ENCODE measurements around the gene ABCG4. TPM values are rescaled to one million over a fixed set of nuclear protein-coding genes. Genes with fewer than 3 reads are reported as not detected.
"Not testable (repeated sequence)": the region's sequence is repeated elsewhere in the genome, so short reads cannot be mapped to it uniquely, and the experiment has no call there.

Gene ABCG4
- total RNA-seq, 3 donors from 2014 or later = 0.38 TPM; not detected in 2

GRCh38 chr11:119178166-119178680 is 29.4 kb downstream of the ABCG4 start:
- no peaks in the 10 kb centered on the region for H3K9me3 Mint-ChIP-seq
- no peaks in the 10 kb centered on the region for H3K36me3 Mint-ChIP-seq (ENCODE audit: insufficient read depth)
- H3K4me1 Mint-ChIP-seq (ENCODE audit: low read depth) = peaks cover 10% of the 10 kb centered on the region
- ATAC-seq (no peak), DNase-seq (no peak)
- no peaks in the 10 kb centered on the region for H3K27me3 Mint-ChIP-seq (ENCODE audit: low read depth)
- no peak overlapping the region for H3K4me3 Mint-ChIP-seq

- no peak overlapping the region for H3K4me3 Mint-ChIP-seq
- no peaks in the 10 kb centered on the region for H3K27me3 Mint-ChIP-seq (ENCODE audit: low read depth)
- peaks cover 2% of the 10 kb centered on the region for H3K36me3 Mint-ChIP-seq (ENCODE audit: insufficient read depth)
- no peaks in the 10 kb centered on the region for H3K9me3 Mint-ChIP-seq
- ATAC-seq (no peak), DNase-seq (no peak)
- H3K4me1 Mint-ChIP-seq (ENCODE audit: low read depth) = peaks cover 10% of the 10 kb centered on the region
Measured at GRCh38 chr11:119179342-119179741, 30.5 kb downstream of the ABCG4 start.

GRCh38 chr11:119179983-119180382 is 31.1 kb downstream of the ABCG4 start:
- peaks cover 10% of the 10 kb centered on the region for H3K4me1 Mint-ChIP-seq (ENCODE audit: low read depth)
- no peaks in the 10 kb centered on the region for H3K9me3 Mint-ChIP-seq
- no peak for DNase-seq
- no peaks in the 10 kb centered on the region for H3K27me3 Mint-ChIP-seq (ENCODE audit: low read depth)
- H3K4me3 Mint-ChIP-seq = no peak overlapping the region
- peaks cover 2% of the 10 kb centered on the region for H3K36me3 Mint-ChIP-seq (ENCODE audit: insufficient read depth)
- ATAC-seq = no peak

DNA sequence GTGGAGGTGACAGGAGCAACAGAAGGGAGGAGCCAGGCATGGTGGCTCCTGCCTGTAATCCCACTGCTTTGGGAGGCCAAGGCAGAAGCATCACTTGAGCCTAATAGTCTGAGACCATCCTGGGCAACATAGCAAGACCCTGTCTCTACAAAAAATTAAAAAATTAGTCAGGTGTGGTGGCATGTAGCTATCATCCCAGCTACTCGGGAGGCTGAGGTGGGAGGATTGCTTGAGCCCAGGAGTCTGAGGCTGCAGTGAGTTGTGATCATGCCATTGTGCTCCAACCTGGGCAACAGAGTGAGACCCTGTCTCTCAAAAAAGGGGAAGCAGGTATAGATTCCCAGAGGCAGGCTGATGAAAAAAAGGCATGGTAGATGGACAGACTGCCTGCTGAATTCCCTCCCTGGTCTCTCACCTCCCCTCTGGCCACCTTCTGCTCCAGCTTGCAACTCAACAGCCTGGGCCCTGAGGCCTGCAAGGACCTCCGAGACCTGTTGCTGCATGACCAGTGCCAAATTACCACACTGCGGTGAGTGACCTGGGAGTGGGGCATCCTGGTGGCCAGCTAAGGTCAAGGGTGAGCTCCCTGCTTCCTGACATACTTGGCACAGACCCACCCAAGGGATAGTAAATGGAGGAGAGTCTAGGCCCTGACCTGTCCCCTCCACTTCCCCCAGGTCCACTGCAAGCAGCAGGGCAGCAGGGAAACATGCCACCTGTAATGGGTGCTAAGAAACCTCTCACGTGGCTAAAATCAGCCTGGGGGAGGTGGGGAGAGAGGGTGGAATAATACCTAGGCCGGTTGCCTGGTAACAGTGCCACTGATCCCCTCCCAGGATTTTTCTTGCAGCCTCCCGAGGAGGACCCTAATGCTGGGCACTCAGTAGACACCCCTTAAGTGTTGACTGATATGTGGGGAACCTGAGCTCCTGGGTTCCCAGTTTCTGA is 32.2 kb downstream of the ABCG4 start:
- Mint-ChIP-seq H3K36me3 (ENCODE audit: insufficient read depth) (peaks cover 2% of the 10 kb centered on the region), H3K27me3 (ENCODE audit: low read depth) (no peaks in the 10 kb centered on the region), H3K4me1 (ENCODE audit: low read depth) (peaks cover 7% of the 10 kb centered on the region), H3K4me3 (no peak overlapping the region), H3K9me3 (no peaks in the 10 kb centered on the region)
- no peak for DNase-seq
- no peak for ATAC-seq

DNA sequence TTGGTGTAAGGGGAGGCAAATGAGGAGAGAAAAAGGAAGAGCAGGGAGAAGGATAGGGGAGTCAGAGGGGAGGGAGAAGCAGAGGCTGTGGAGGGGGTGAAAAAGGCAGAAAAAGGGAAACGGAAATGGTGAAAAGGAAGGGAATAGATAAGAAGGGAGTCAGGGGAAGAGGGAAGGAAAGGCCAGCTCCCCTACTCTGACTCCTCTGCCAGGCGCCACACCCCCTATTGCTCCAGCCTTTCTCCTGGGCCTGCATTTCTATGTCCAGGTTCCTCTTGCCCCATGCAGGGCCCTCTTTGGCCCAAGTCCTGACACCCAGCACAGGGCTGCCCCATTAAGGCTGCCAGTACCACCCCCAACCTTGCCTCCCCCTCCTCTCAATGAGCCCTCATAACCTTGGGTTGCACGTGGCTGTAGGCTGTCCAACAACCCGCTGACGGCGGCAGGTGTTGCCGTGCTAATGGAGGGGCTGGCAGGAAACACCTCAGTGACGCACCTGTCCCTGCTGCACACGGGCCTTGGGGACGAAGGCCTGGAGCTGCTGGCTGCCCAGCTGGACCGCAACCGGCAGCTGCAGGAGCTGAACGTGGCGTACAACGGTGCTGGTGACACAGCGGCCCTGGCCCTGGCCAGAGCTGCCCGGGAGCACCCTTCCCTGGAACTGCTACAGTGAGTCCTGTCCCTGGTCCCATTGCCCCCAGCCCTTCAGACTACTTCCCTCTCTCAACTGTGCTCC is 33.0 kb downstream of the ABCG4 start:
- Mint-ChIP-seq H3K36me3 (ENCODE audit: insufficient read depth) (peaks cover 2% of the 10 kb centered on the region), H3K4me3 (no peak overlapping the region), H3K27me3 (ENCODE audit: low read depth) (peaks cover 5% of the 10 kb centered on the region), H3K9me3 (no peaks in the 10 kb centered on the region), H3K4me1 (ENCODE audit: low read depth) (peaks cover 7% of the 10 kb centered on the region)
- no peak for DNase-seq
- no peak for ATAC-seq

- H3K9me3 Mint-ChIP-seq; DNase-seq; H3K36me3 Mint-ChIP-seq (ENCODE audit: insufficient read depth); H3K27me3 Mint-ChIP-seq (ENCODE audit: low read depth); ATAC-seq; H3K4me1 Mint-ChIP-seq (ENCODE audit: low read depth); H3K4me3 Mint-ChIP-seq: not testable (repeated sequence)
Measured at GRCh38 chr11:119184399-119184798, 35.5 kb downstream of the ABCG4 start.

DNA sequence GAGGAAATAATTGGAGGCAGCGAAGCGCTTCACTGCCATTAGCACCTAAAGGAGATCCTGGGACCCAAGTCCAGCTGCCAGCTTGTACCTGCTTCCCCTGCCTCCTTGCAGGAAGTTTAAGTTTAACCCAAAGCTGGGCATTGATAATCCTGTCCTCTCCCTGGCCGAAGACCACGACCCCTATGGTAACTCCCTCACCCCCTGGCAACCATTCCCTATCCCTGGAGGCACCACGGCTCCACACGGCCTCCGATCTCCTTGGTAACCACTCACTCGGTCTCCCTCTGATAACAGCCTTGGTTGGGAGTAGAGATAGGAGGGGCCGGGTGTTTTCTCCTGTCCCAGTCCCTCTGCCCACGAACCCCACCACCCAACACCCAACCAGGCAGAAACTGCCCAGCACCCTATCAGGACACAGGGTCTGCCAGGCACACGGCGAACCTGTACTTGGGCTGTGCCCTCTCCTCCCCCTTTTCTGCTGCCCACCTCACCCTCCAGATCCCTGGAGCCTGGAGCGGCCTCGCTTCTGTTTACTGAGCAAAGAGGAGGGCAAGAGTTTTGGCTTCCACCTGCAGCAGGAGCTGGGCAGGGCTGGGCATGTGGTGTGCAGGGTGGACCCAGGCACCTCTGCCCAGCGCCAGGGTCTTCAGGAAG is 37.3 kb downstream of the ABCG4 start:
- no peak for ATAC-seq
- Mint-ChIP-seq H3K27me3 (ENCODE audit: low read depth) (peaks cover 5% of the 10 kb centered on the region), H3K4me3 (no peak overlapping the region), H3K9me3 (no peaks in the 10 kb centered on the region), H3K4me1 (ENCODE audit: low read depth) (no peaks in the 10 kb centered on the region), H3K36me3 (ENCODE audit: insufficient read depth) (peaks cover 2% of the 10 kb centered on the region)
- DNase-seq = no peak

DNA sequence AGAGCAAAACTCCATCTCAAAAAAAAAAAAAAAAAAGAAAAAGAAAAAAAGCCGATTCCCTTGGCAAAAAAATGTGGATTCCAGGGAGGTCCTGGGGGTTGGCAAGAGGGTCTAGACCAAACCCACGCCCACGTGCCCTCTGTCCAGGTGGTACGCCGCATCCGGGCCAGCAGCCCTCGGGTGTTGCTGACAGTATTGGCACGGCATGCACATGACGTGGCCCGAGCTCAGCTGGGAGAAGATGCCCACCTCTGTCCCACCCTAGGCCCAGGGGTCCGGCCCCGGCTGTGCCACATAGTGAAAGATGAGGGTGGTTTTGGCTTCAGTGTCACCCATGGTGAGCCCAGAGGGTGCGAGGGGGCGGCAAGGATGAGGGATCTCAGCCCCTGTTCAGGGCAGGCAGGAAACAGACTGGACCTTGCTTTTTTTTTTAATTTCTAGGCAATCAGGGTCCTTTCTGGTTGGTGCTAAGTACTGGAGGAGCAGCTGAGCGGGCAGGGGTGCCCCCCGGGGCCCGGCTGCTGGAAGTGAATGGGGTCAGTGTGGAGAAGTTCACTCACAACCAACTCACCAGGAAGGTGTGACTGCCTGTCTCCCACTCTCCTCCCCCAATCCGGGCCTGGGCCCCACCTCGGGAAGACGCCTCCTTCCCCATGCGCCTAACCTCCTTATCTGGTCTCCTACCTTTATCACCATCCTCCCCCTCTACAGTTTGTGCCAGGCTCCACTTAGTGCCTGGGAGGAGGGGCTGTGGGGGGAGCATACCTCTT is 38.5 kb downstream of the ABCG4 start:
- ATAC-seq (no peak), DNase-seq (no peak)
- H3K4me1 Mint-ChIP-seq (ENCODE audit: low read depth) = no peaks in the 10 kb centered on the region
- peaks cover 2% of the 10 kb centered on the region for H3K36me3 Mint-ChIP-seq (ENCODE audit: insufficient read depth)
- H3K9me3 Mint-ChIP-seq = no peaks in the 10 kb centered on the region
- peaks cover 5% of the 10 kb centered on the region for H3K27me3 Mint-ChIP-seq (ENCODE audit: low read depth)
- H3K4me3 Mint-ChIP-seq = no peak overlapping the region

- Mint-ChIP-seq H3K4me3 (no peak overlapping the region), H3K36me3 (ENCODE audit: insufficient read depth) (peaks cover 2% of the 10 kb centered on the region), H3K9me3 (no peaks in the 10 kb centered on the region), H3K4me1 (ENCODE audit: low read depth) (no peaks in the 10 kb centered on the region), H3K27me3 (ENCODE audit: low read depth) (peaks cover 5% of the 10 kb centered on the region)
- DNase-seq (no peak), ATAC-seq (no peak)
Measured at GRCh38 chr11:119188067-119188466, 39.2 kb downstream of the ABCG4 start.

DNA sequence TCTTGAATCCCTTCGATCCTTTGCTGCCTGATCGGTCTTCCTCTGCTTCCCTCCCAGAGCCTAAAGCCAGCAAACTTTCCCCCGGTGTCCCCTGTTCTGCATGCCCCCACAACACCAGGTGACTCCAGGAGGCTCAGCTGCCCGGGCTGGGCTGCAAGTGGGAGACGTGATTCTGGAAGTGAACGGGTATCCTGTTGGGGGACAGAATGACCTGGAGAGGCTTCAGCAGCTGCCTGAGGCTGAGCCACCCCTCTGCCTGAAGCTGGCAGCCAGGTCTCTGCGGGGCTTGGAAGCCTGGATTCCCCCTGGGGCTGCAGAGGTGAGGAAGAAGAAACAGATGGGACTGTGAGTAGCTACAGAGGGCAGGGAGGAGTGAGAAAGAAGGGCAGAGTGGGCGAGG is 40.0 kb downstream of the ABCG4 start:
- Mint-ChIP-seq H3K4me3 (no peak overlapping the region), H3K4me1 (ENCODE audit: low read depth) (no peaks in the 10 kb centered on the region), H3K9me3 (no peaks in the 10 kb centered on the region), H3K27me3 (ENCODE audit: low read depth) (peaks cover 5% of the 10 kb centered on the region), H3K36me3 (ENCODE audit: insufficient read depth) (no peaks in the 10 kb centered on the region)
- no peak for ATAC-seq
- DNase-seq = no peak

DNA sequence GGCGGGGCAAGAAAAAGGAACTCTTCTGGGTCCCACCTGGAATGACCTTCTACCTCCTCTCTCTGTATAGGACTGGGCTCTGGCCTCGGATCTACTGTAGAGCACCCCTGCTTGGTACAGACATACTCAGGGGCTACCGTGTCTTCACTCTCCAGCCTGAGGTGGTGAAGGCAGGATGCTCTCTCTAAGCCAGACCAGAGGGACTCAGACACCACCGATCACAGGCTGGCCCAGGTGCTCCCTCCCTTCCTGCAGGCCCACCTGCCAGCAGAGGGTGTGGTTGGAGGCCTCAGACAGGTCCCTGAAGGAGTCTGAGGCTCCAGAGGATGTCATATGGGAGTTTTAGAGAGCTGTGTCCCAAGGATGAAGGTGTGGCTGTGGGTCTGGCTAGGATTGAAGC is 40.5 kb downstream of the ABCG4 start:
- H3K36me3 Mint-ChIP-seq (ENCODE audit: insufficient read depth) = no peaks in the 10 kb centered on the region
- peaks cover 5% of the 10 kb centered on the region for H3K27me3 Mint-ChIP-seq (ENCODE audit: low read depth)
- no peaks in the 10 kb centered on the region for H3K4me1 Mint-ChIP-seq (ENCODE audit: low read depth)
- ATAC-seq (no peak), DNase-seq (no peak)
- H3K9me3 Mint-ChIP-seq = no peaks in the 10 kb centered on the region
- no peak overlapping the region for H3K4me3 Mint-ChIP-seq

DNA sequence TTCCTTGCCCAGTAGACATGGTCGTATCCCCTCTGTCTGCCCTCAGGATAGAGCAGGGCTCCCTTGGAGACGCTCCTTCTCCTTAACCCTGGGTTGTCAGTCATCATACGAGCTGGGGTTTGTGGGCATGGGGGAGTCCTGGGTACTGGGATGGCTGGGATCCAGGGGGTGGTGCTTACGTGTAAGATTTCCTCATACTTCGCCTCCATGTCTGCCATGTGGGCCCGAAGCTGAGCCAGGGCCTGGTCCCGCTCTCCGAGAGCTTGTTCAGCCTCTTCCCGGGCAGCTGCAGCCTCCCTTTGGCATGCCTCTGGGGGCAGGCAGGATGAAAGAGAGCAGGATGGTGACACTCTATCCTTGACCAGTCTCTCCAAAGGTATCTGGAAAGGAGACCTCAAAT is 41.7 kb downstream of the ABCG4 start:
- DNase-seq = no peak
- peaks cover 5% of the 10 kb centered on the region for H3K27me3 Mint-ChIP-seq (ENCODE audit: low read depth)
- no peaks in the 10 kb centered on the region for H3K9me3 Mint-ChIP-seq
- H3K36me3 Mint-ChIP-seq (ENCODE audit: insufficient read depth) = no peaks in the 10 kb centered on the region
- no peak for ATAC-seq
- H3K4me3 Mint-ChIP-seq = no peak overlapping the region
- H3K4me1 Mint-ChIP-seq (ENCODE audit: low read depth) = no peaks in the 10 kb centered on the region

DNA sequence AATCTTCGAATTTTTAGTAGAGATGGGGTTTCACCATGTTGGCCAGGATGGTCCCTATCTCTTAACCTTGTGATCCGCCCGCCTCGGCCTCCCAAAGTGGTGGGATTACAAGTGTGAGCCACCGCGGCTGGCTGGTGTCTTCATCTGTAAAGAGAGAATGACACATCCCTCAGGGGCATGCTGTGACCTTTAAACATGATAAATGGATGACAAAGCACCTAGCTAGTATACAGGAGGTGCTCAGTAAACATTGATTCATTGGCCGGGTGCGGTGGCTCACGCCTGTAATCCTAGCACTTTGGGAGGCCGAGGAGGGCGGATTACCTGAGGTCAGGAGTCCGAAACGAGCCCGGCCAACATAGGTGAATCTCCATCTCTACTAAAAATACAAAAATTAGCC is 42.4 kb downstream of the ABCG4 start:
- H3K4me3 Mint-ChIP-seq; ATAC-seq; H3K9me3 Mint-ChIP-seq; H3K36me3 Mint-ChIP-seq (ENCODE audit: insufficient read depth); H3K27me3 Mint-ChIP-seq (ENCODE audit: low read depth); DNase-seq; H3K4me1 Mint-ChIP-seq (ENCODE audit: low read depth): not testable (repeated sequence)

- Mint-ChIP-seq H3K4me1 (ENCODE audit: low read depth) (peaks cover 3% of the 10 kb centered on the region), H3K4me3 (no peak overlapping the region), H3K27me3 (ENCODE audit: low read depth) (no peaks in the 10 kb centered on the region), H3K9me3 (no peaks in the 10 kb centered on the region), H3K36me3 (ENCODE audit: insufficient read depth) (no peaks in the 10 kb centered on the region)
- no peak for ATAC-seq
- DNase-seq = no peak
Measured at GRCh38 chr11:119192111-119192510, 43.3 kb downstream of the ABCG4 start.
